ENCODE results near the gene LDLRAD4. TPM values are rescaled to one million over a fixed set of nuclear protein-coding genes. Genes with fewer than 3 reads are reported as not detected.

The LDLRAD4 gene
- polyA plus RNA-seq, 1 of the 3 experiments (the other 2 are of a cell fraction) = 0.16 TPM

- Histone ChIP-seq H3K4me3 (ENCODE audit: low read depth in 2 of 2, low read length in 1 of 2) (no peak overlapping the region), H3K27ac (ENCODE audit: low read depth in 2 of 2, low read length in 1 of 2) (no peak overlapping the region), H3K4me2 (no peak overlapping the region), H3K9me3 (no peaks in the 10 kb centered on the region), H4K20me1 (ENCODE audit: insufficient read depth) (no peaks in the 10 kb centered on the region), H3K9me2 (no peaks in the 10 kb centered on the region), H3K4me1 (ENCODE audit: control insufficient read depth in 1 of 2, insufficient read depth in 2 of 2, low read depth in 1 of 2, low read length in 1 of 2) (no peaks in the 10 kb centered on the region), H3K9ac (no peak overlapping the region), H2AFZ (ENCODE audit: low read depth) (no peak overlapping the region), H3K27me3 (ENCODE audit: insufficient read depth) (peaks cover 10% of the 10 kb centered on the region; the same call in 1 of the 2 replicates), H3K36me3 (replicated peaks in 1 of 2; ENCODE audit: control insufficient read depth in 1 of 2, insufficient read depth in 2 of 2, low read length in 1 of 2) (no peaks in the 10 kb centered on the region), H3K79me2 (ENCODE audit: insufficient read depth) (no peaks in the 10 kb centered on the region), H3F3A (replicated peaks; ENCODE audit: insufficient read depth) (no peaks in the 10 kb centered on the region)
- TF ChIP-seq JUND (IDR thresholded peaks at IDR 0.05) (no peak), NFIC (IDR thresholded peaks at IDR 0.05; ENCODE audit: borderline replicate concordance) (no peak), SMC3 (IDR thresholded peaks at IDR 0.05; ENCODE audit: low read depth, low read length) (no peak), PBX3 (IDR thresholded peaks at IDR 0.05) (no peak), IRF3 (IDR thresholded peaks at IDR 0.05; ENCODE audit: low read depth, low read length) (no peak), RXRA (IDR thresholded peaks at IDR 0.05; ENCODE audit: borderline replicate concordance, low read depth) (no peak), MEF2A (IDR thresholded peaks at IDR 0.05; ENCODE audit: borderline replicate concordance, low read depth) (no peak), ZBTB33 (IDR thresholded peaks at IDR 0.05; ENCODE audit: borderline replicate concordance, low read depth) (no peak), RAD21 (IDR thresholded peaks at IDR 0.05; ENCODE audit: low read length) (no peak), GATA2 (CRISPR knock-in tag; IDR thresholded peaks at IDR 0.05) (no peak), REST (IDR thresholded peaks at IDR 0.05; ENCODE audit: low read depth, low read length) (no peak), FOXM1 (IDR thresholded peaks at IDR 0.05; ENCODE audit: low read depth) (no peak), MAX (IDR thresholded peaks at IDR 0.05; ENCODE audit: low read depth) (no peak), NRF1 (IDR thresholded peaks at IDR 0.05; ENCODE audit: low read depth, low read length) (no peak), USF1 (IDR thresholded peaks at IDR 0.05; ENCODE audit: borderline replicate concordance, low read depth) (no peak), USF2 (IDR thresholded peaks at IDR 0.05; ENCODE audit: borderline replicate concordance, low read depth, low read length) (no peak), TEAD4 (IDR thresholded peaks at IDR 0.05; ENCODE audit: borderline replicate concordance, insufficient read depth) (no peak), POLR2AphosphoS5 (IDR thresholded peaks at IDR 0.05; ENCODE audit: low read depth, low read length) (no peak), RFX5 (IDR thresholded peaks at IDR 0.05; ENCODE audit: low read length) (no peak), FOSL2 (IDR thresholded peaks at IDR 0.05; ENCODE audit: borderline replicate concordance, low read depth) (no peak)
- ChIA-PET POLR2A (no interaction called here), CTCF (interaction anchor here (0.6 to 2.2 kb wide), 3 partner anchors 10 to 352 kb away, joined by 3 to 10 read pairs (median 3); no protein-coding TSS in a partner anchor)
- WGBS (ENCODE audit: low lambda C conversion rate) = 35% methylated on average over 6 of the region's 6 CpGs
- DNase-seq = no peak
Observed at GRCh38 chr18:13206301-13206700, 12.3 kb upstream of the LDLRAD4 start.

Data from SK-N-SH (cell line).